ENCODE data around the gene EDNRA. TPM values are rescaled to one million over a fixed set of nuclear protein-coding genes. Genes with fewer than 3 reads are reported as not detected.

The EDNRA gene
- total RNA-seq, 1 donor from 2014 or later = 37.6 TPM

DNA sequence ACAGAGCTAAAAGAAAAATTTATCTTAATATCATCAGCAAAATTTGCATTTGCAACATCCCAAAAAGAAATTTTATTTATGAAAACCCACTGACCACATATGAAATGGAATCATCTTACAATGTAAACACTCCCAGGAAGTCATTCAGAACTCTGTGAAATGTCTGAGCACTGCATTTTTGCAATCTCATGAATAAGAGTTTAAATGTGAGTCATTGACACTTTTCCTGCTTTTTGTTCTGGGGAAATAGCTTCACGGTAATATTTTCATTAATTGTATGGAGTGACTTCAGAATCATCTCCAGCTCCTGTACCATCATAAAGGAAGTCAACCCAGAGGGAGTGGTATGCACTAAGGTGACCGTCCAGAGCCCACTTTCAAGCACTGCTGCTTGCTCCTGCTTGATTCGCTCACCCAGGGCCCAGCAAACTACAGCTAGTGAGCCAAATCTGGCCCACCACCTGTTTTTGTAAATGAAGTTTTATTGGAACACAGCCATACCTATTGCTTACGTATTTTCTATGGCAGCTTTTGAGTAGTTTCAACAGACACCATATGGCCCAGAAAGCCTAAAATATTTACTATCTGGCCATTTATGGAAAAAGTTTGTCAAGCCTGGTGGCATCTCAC is 17.2 kb downstream of the EDNRA start:
- TF ChIP-seq, protein P1, sequence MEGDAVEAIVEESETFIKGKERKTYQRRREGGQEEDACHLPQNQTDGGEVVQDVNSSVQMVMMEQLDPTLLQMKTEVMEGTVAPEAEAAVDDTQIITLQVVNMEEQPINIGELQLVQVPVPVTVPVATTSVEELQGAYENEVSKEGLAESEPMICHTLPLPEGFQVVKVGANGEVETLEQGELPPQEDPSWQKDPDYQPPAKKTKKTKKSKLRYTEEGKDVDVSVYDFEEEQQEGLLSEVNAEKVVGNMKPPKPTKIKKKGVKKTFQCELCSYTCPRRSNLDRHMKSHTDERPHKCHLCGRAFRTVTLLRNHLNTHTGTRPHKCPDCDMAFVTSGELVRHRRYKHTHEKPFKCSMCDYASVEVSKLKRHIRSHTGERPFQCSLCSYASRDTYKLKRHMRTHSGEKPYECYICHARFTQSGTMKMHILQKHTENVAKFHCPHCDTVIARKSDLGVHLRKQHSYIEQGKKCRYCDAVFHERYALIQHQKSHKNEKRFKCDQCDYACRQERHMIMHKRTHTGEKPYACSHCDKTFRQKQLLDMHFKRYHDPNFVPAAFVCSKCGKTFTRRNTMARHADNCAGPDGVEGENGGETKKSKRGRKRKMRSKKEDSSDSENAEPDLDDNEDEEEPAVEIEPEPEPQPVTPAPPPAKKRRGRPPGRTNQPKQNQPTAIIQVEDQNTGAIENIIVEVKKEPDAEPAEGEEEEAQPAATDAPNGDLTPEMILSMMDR (conservative IDR thresholded peaks at IDR 0.05) = no peak
- no peak overlapping the region for H3K27ac Mint-ChIP-seq

DNA sequence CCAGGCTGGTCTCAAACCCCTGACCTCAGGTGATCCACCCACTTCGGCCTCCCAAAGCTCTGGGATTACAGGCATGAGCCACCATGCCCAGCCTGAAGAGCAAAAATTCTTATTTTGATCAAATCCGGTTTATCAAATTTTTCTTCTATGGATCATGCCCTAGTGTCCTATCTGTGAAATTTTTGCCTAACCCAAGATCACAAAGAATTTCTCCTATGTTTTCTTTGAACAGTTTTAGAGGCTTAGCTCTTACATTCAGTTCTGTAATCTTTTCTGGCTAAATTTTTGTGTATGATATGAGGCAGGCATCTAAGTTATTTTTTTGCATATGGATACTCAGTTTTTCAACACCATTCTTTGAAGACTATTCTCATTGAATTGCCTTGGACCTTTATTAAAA is 27.4 kb downstream of the EDNRA start:
- H3K27ac Mint-ChIP-seq = no peak overlapping the region

More for the DNA sequence above, 17.2 kb downstream of the EDNRA start:
- Mint-ChIP-seq H3K4me3 (no peak overlapping the region), H3K27me3 (no peaks in the 10 kb centered on the region), H3K36me3 (peaks cover 13% of the 10 kb centered on the region), H3K9me3 (peaks cover 5% of the 10 kb centered on the region), H3K4me1 (ENCODE audit: unreplicated experiment) (peaks cover 2% of the 10 kb centered on the region)
- DNase-seq (ENCODE audit: extremely low spot score, unreplicated experiment) = no peak

DNA sequence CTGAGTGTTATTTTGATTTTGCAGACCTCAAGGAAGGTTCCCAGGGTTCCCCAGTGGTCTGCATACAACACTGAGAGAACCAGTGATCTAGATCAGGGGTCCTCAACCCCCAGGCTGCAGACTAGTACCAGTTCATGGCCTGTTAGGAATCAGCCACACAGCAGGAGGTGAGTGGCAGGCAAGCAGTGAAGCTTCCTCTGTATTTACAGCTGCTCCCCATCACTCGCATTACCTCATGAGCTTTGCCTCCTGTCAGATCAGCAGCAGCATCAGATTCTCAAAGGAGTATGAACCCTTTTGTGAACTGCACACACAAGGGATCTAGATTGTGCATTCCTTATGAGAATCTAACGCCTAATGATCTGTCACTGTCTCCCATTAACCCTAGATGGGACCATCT is 28.5 kb downstream of the EDNRA start:
- no peak overlapping the region for H3K27ac Mint-ChIP-seq
- DNase-seq (ENCODE audit: extremely low spot score, unreplicated experiment) = no peak
- peaks cover 6% of the 10 kb centered on the region for H3K4me1 Mint-ChIP-seq (ENCODE audit: unreplicated experiment)
- TF ChIP-seq, protein P1 (conservative IDR thresholded peaks at IDR 0.05) = no peak
- no peaks in the 10 kb centered on the region for H3K9me3 Mint-ChIP-seq
- peaks cover 5% of the 10 kb centered on the region for H3K36me3 Mint-ChIP-seq
- H3K4me3 Mint-ChIP-seq = no peak overlapping the region
- H3K27me3 Mint-ChIP-seq = no peaks in the 10 kb centered on the region

More for the DNA sequence above, 27.4 kb downstream of the EDNRA start:
- no peaks in the 10 kb centered on the region for H3K9me3 Mint-ChIP-seq
- H3K27me3 Mint-ChIP-seq = no peaks in the 10 kb centered on the region
- TF ChIP-seq, protein P1 (conservative IDR thresholded peaks at IDR 0.05) = no peak
- H3K4me3 Mint-ChIP-seq = no peak overlapping the region
- H3K4me1 Mint-ChIP-seq (ENCODE audit: unreplicated experiment) = peaks cover 6% of the 10 kb centered on the region
- H3K36me3 Mint-ChIP-seq = no peaks in the 10 kb centered on the region
- DNase-seq (ENCODE audit: extremely low spot score, unreplicated experiment) = no peak

DNA sequence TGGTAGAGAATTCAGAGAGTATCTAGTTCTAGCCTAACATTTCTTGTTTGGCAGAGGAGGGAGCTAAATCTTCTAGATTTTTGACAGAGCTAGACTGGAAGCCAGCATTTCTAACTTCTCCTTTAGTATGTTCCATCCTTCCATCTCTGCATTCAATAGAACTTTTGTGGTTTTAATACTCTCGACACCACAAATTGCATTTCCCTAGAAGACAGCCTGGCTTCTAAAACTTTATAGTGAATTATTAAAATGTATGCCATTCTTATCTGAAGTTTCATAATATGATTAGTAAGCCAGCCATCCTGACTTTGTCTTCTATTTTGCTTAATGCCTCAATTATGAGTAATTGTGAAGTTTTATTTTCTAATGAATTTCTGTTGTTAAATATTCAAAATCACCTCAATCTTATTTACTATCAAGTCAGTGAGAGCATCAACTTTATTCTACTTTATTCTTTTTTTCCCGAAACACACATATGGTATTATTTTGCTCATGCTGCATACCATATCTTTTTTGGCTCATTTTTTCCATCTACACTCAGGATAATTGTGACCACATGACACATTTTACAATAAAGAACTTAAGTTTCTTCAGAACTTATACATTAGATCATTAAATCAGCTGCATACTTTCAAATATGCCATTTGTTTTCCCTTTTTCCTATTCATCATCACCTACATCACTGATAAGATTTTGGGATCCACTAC is 30.2 kb downstream of the EDNRA start:
- peaks cover 6% of the 10 kb centered on the region for H3K4me1 Mint-ChIP-seq (ENCODE audit: unreplicated experiment)
- no peaks in the 10 kb centered on the region for H3K9me3 Mint-ChIP-seq
- no peaks in the 10 kb centered on the region for H3K27me3 Mint-ChIP-seq
- TF ChIP-seq, protein P1 (conservative IDR thresholded peaks at IDR 0.05) = no peak
- no peak overlapping the region for H3K4me3 Mint-ChIP-seq
- no peak for DNase-seq (ENCODE audit: extremely low spot score, unreplicated experiment)
- peaks cover 5% of the 10 kb centered on the region for H3K36me3 Mint-ChIP-seq
- H3K27ac Mint-ChIP-seq = no peak overlapping the region

DNA sequence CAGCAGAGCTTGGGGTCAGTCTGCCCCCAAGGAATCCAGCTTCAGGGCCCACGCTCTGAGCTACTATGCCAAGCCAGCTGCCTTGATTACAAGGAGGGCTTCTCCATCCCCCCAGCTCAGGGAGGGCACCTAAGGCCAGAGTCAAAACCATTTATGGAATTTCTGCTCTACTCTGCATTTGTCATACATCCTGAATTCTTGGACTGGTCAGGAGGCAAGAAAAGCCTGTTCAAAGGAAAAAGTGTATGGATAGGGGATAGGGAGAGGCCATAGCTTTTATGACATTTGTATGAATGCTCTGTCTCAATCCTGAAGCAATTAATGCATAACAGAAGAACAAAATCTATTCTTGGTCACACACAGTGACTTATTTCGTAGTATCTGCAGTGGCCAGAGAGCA is 32.2 kb downstream of the EDNRA start:
- Mint-ChIP-seq H3K36me3 (peaks cover 5% of the 10 kb centered on the region), H3K4me3 (no peak overlapping the region), H3K27me3 (no peaks in the 10 kb centered on the region), H3K9me3 (no peaks in the 10 kb centered on the region), H3K4me1 (ENCODE audit: unreplicated experiment) (peaks cover 6% of the 10 kb centered on the region), H3K27ac (no peak overlapping the region)
- TF ChIP-seq, protein P1 (conservative IDR thresholded peaks at IDR 0.05) = no peak
- no peak for DNase-seq (ENCODE audit: extremely low spot score, unreplicated experiment)
